Measurements from ENCODE around the gene TMEM120B. TPM values are rescaled to one million over a fixed set of nuclear protein-coding genes. Genes with fewer than 3 reads are reported as not detected.
A peak's percentile ranks its signal among the peaks of the same experiment; 100 is the strongest.

Gene TMEM120B
- total and polyA plus RNA-seq, 2 of the 13 experiments (the other 11 are each of a cell fraction or from before 2014, with no cell fraction given): 7.1 to 12.9 TPM

DNA sequence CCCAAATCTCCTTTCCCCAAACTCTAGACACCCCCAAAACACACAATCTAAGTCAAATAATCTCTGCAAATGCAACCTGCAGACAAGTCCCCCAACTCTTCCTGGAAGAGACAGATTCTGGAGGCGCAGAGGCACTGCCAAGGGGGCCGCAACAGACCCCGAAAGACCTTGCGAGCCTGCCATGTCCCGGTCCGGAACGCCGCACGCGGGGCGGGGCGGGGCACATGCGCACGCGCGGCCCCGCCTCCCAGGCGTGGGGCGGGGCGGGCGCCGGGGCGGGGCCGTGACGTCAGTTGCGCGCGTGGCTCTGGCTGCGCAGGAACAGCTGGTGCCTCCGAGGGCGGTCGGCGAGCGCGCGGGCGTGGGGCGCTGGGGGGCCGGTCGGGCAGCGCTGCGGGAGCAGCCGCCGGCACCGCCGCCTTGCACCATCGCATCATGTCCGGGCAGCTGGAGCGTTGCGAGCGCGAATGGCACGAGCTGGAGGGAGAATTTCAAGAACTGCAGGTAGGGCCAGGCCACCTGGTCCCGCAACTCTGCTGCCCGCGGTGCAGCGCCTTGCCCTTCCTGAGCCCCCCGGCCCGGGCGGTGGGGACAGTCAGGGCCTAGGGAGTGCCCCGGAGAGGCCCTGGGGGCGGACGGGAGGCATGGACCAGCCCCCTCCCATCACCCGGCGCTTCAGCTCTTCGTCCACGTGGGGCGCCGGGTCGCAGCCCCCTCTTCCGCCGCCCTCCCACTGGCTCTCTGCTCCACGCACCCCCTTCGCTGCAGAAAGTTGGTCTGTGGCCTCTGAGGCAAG lies at the start of gene TMEM120B (continued):
- TF ChIP-seq, protein P1, sequence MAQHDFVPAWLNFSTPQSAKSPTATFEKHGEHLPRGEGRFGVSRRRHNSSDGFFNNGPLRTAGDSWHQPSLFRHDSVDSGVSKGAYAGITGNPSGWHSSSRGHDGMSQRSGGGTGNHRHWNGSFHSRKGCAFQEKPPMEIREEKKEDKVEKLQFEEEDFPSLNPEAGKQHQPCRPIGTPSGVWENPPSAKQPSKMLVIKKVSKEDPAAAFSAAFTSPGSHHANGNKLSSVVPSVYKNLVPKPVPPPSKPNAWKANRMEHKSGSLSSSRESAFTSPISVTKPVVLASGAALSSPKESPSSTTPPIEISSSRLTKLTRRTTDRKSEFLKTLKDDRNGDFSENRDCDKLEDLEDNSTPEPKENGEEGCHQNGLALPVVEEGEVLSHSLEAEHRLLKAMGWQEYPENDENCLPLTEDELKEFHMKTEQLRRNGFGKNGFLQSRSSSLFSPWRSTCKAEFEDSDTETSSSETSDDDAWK (CRISPR knock-in tag; IDR thresholded peaks at IDR 0.05): no peak
- TF ChIP-seq ZSCAN9 (CRISPR knock-in tag; IDR thresholded peaks at IDR 0.05; ENCODE audit: borderline replicate concordance) (no peak; the same call in 1 of the 2 replicates), POLR2AphosphoS5 (IDR thresholded peaks at IDR 0.05; ENCODE audit: low read depth, low read length) (peak; percentile 83), RBM22 (optimal IDR thresholded peaks at IDR 0.05; ENCODE audit: low read length) (no peak), ZBTB7B (CRISPR knock-in tag; IDR thresholded peaks at IDR 0.05) (no peak; the same call in 1 of the 2 replicates), KDM5A (IDR thresholded peaks at IDR 0.05; ENCODE audit: borderline replicate concordance, low read length) (peak; percentile 67), ZIK1 (CRISPR knock-in tag; IDR thresholded peaks at IDR 0.05; ENCODE audit: borderline replicate concordance, low read depth) (no peak; the same call in 1 of the 2 replicates), ZNF18 (CRISPR knock-in tag; IDR thresholded peaks at IDR 0.05; ENCODE audit: insufficient replicate concordance) (no peak), ZNF317 (CRISPR knock-in tag; IDR thresholded peaks at IDR 0.05) (no peak), ZNF773 (CRISPR knock-in tag; IDR thresholded peaks at IDR 0.05; ENCODE audit: borderline replicate concordance) (no peak), HDAC2 (CRISPR knock-in tag; IDR thresholded peaks at IDR 0.05) (peak; percentile 26; the same call in 1 of the 2 replicates), ZC3H4 (CRISPR knock-in tag; IDR thresholded peaks at IDR 0.05; ENCODE audit: borderline replicate concordance) (no peak), ZNF253 (CRISPR knock-in tag; IDR thresholded peaks at IDR 0.05; ENCODE audit: borderline replicate concordance) (no peak)
- TF ChIP-seq, protein P2, sequence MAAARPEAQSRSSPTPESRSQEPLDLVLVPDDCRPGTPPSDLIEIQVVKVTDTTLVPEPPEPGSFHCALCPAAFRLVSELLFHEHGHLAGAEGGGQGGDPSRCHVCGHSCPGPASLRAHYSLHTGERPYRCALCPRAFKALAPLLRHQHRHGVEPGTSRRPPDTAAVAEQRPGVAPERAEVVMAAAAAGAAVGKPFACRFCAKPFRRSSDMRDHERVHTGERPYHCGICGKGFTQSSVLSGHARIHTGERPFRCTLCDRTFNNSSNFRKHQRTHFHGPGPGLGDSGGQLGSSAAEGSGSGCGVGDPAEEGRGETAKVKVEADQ (CRISPR knock-in tag; IDR thresholded peaks at IDR 0.05; ENCODE audit: borderline replicate concordance): no peak
- TF ChIP-seq, protein P3, sequence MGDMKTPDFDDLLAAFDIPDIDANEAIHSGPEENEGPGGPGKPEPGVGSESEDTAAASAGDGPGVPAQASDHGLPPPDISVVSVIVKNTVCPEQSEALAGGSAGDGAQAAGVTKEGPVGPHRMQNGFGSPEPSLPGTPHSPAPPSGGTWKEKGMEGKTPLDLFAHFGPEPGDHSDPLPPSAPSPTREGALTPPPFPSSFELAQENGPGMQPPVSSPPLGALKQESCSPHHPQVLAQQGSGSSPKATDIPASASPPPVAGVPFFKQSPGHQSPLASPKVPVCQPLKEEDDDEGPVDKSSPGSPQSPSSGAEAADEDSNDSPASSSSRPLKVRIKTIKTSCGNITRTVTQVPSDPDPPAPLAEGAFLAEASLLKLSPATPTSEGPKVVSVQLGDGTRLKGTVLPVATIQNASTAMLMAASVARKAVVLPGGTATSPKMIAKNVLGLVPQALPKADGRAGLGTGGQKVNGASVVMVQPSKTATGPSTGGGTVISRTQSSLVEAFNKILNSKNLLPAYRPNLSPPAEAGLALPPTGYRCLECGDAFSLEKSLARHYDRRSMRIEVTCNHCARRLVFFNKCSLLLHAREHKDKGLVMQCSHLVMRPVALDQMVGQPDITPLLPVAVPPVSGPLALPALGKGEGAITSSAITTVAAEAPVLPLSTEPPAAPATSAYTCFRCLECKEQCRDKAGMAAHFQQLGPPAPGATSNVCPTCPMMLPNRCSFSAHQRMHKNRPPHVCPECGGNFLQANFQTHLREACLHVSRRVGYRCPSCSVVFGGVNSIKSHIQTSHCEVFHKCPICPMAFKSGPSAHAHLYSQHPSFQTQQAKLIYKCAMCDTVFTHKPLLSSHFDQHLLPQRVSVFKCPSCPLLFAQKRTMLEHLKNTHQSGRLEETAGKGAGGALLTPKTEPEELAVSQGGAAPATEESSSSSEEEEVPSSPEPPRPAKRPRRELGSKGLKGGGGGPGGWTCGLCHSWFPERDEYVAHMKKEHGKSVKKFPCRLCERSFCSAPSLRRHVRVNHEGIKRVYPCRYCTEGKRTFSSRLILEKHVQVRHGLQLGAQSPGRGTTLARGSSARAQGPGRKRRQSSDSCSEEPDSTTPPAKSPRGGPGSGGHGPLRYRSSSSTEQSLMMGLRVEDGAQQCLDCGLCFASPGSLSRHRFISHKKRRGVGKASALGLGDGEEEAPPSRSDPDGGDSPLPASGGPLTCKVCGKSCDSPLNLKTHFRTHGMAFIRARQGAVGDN (CRISPR knock-in tag; IDR thresholded peaks at IDR 0.05): peak; percentile 73
- TF ChIP-seq, protein P4, sequence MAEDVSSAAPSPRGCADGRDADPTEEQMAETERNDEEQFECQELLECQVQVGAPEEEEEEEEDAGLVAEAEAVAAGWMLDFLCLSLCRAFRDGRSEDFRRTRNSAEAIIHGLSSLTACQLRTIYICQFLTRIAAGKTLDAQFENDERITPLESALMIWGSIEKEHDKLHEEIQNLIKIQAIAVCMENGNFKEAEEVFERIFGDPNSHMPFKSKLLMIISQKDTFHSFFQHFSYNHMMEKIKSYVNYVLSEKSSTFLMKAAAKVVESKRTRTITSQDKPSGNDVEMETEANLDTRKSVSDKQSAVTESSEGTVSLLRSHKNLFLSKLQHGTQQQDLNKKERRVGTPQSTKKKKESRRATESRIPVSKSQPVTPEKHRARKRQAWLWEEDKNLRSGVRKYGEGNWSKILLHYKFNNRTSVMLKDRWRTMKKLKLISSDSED (CRISPR knock-in tag; IDR thresholded peaks at IDR 0.05): no peak
